Upper lobe of right lung (tissue), 1 donor: ENCODE results near the gene ZNF432. TPM values are rescaled to one million over a fixed set of nuclear protein-coding genes. Genes with fewer than 3 reads are reported as not detected.

Source experiments
- ATAC-seq: fragments of 200-7000 bp; cut with Tn5 transposase; one replicate; pipeline ENCODE4 v1.9.1; 2020; ENCODE audit warnings: mild to moderate bottlenecking, moderate library complexity
- DNase-seq: peaks from one replicate; pipeline ENCODE4 v3.0.0-alpha.2; 2020
- H3K27ac ChIP-seq: fragments of 200-600 bp; one replicate; pipeline ENCODE4 v1.8.0; 2022
- H3K27me3 ChIP-seq: fragments of 200-600 bp; one replicate; pipeline ENCODE4 v1.8.0; 2022; ENCODE audit warnings: mild to moderate bottlenecking
- H3K36me3 ChIP-seq: fragments of 200-600 bp; one replicate; pipeline ENCODE4 v1.8.0; 2022
- H3K4me1 ChIP-seq: fragments of 200-600 bp; one replicate; pipeline ENCODE4 v1.8.0; 2022
- H3K4me3 ChIP-seq: fragments of 200-600 bp; one replicate; pipeline ENCODE4 v1.8.0; 2022; ENCODE audit warnings: mild to moderate bottlenecking
- H3K9me3 ChIP-seq: fragments of 200-600 bp; one replicate; pipeline ENCODE4 v1.8.0; 2022
- intact Hi-C: fragments of 100-400 bp; cut with DNase I; formaldehyde crosslinking; loops from one replicate; pipeline ENCODE4 v1.11.0; 2022
- total RNA-seq: library from RNA; stranded (reverse); fragmentation: NEBNext Ultra II Directional; extraction: Animal tissue kit (Norgen Biotek cat#: 25700); gene quantifications from one replicate; pipeline ENCODE4 v1.2.1, GENCODE V29; 2021
- TF ChIP-seq, protein P1 (sequence below): fragments of 200-600 bp; IDR thresholded peaks from one replicate; pipeline ENCODE4 v1.8.0; 2022; ENCODE audit warnings: antibody characterized with exemption
- donor health status: DM: no; HTN: yes; CAD: no; lungs with severe emphysema.

The ZNF432 gene
- total RNA-seq, 1 donor from 2014 or later = 14.3 TPM

DNA sequence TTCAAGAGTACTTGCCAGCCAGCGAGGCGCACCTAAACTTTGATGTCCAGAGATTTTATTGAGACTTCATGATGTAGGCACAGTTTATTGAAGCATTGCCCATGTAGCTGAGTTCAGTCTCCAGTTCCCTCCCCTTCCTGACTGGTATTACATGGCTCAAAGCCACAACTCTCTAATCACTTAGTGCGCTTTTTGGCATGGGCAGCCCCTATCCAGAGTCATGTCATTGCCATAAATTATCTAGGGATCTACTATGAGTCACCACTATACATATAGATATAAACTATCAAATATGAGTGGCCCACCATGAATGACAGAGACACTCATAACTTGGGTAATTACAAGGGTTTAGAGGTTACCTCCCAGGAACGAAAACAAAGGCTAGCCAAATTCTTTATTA, 28.1 kb downstream of the ZNF432 start:
- Histone ChIP-seq H3K27ac (no peak overlapping the region), H3K4me1 (no peaks in the 10 kb centered on the region), H3K27me3 (no peaks in the 10 kb centered on the region), H3K4me3 (no peak overlapping the region), H3K9me3 (peaks cover 53% of the 10 kb centered on the region), H3K36me3 (peaks cover 57% of the 10 kb centered on the region)
- TF ChIP-seq, protein P1, sequence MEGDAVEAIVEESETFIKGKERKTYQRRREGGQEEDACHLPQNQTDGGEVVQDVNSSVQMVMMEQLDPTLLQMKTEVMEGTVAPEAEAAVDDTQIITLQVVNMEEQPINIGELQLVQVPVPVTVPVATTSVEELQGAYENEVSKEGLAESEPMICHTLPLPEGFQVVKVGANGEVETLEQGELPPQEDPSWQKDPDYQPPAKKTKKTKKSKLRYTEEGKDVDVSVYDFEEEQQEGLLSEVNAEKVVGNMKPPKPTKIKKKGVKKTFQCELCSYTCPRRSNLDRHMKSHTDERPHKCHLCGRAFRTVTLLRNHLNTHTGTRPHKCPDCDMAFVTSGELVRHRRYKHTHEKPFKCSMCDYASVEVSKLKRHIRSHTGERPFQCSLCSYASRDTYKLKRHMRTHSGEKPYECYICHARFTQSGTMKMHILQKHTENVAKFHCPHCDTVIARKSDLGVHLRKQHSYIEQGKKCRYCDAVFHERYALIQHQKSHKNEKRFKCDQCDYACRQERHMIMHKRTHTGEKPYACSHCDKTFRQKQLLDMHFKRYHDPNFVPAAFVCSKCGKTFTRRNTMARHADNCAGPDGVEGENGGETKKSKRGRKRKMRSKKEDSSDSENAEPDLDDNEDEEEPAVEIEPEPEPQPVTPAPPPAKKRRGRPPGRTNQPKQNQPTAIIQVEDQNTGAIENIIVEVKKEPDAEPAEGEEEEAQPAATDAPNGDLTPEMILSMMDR = no peak
- intact Hi-C loops = no loop called here
- DNase-seq (no peak), ATAC-seq (no peak)

DNA sequence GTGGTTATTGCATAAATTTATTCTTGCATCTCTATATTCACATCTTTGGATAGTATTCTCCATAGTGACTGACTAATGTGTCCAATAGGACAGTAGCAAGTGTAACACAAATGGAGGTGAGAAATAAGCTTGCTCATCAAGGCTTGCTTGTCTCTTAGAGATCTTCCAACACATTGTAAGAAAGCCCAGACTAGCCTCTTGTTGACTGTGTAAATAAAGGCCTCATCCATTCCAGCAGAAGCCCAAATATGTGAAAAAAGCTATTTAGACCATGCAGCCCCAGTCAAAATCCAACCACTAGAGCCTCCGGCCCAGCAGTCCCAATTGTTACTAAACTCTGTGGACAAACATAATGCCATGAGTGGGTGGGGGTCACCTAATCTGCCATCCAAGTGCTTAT, 38.0 kb downstream of the ZNF432 start:
- TF ChIP-seq, protein P1 = no peak
- intact Hi-C loops = no loop called here
- no peak for ATAC-seq

DNA sequence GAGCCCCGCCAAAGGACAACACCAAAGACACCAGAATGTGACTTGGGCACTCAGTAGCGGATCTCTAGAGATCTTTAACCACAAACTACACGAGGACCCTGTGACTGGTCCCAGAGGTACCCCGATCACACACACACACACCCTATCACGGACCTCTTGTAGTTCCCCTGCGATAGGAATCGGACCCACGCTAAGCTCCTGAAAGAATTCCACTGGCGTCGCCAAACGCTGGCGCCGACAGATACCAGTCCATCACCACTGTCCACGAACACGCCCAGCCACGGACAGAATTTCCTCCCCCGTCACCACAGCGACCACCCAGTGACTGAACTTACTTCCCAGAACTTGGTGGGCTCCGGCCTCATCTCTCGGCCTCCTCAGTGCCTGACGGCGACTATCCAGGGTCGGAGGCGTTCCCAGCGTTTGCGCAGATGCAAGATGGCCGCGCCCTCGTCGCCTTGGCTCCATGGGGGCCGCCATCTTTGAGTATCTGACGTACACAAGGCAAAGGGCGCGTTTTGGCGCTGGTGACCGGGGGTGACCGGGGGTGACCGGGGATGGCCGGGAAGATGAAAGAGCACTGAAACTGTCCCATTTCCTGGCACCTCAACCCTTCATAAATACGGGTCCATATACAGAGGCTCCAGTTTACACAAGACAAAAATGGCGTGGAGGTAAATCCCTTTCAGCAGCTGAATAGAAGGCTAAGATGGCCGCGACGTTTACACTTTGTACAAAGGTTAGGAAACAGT, 40.7 kb downstream of the ZNF432 start, which contains the start of gene ZNF615:
ZNF615 (minus strand) TSS at position 406 of the 752 bp plus-strand sequence. CDS start 4,500 bp downstream, outside the sequence.
- H3K9me3 ChIP-seq = no peaks in the 10 kb centered on the region

More for the DNA sequence above, 38.0 kb downstream of the ZNF432 start:
- no peak overlapping the region for H3K27ac ChIP-seq
- H3K27me3 ChIP-seq = no peaks in the 10 kb centered on the region
- no peaks in the 10 kb centered on the region for H3K36me3 ChIP-seq
- peaks cover 4% of the 10 kb centered on the region for H3K4me1 ChIP-seq
- peaks cover 3% of the 10 kb centered on the region for H3K9me3 ChIP-seq
- no peak for DNase-seq
- H3K4me3 ChIP-seq = no peak overlapping the region

DNA sequence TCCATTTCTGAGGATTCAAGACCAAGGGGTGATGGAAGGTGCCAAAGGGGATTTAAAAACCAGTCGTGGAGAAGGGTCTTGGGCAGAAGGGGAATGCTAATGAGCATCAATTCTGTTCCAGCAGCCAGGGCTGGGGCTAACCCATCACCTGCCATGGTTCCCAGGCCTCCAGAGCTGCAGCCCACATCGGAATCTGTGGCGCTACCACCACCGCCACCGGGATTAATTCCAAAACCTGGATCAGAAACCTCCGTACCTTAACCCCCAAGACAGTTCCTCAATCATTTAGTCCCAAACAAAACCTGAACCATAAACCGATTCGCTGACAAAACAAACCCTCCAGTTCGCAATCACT, 41.2 kb downstream of the ZNF432 start:
- Histone ChIP-seq H3K4me1 (peaks cover 4% of the 10 kb centered on the region), H3K36me3 (peaks cover 5% of the 10 kb centered on the region), H3K9me3 (no peaks in the 10 kb centered on the region), H3K27me3 (no peaks in the 10 kb centered on the region), H3K27ac (peak overlapping the region; percentile 90), H3K4me3 (peak overlapping the region; percentile 76)
- TF ChIP-seq, protein P1 = no peak
- ATAC-seq = no peak
- intact Hi-C loops = no loop called here
- no peak for DNase-seq

More for the DNA sequence above, 40.7 kb downstream of the ZNF432 start, which contains the start of gene ZNF615:
- intact Hi-C loops = no loop called here
- Histone ChIP-seq H3K27me3 (no peaks in the 10 kb centered on the region), H3K27ac (peak within 1 kb of the TSS; percentile 90), H3K4me1 (peaks cover 4% of the 10 kb centered on the region), H3K4me3 (peak within 1 kb of the TSS; percentile 76), H3K36me3 (peaks cover under 1% of the 10 kb centered on the region)
- ATAC-seq (peak; percentile 99), DNase-seq (peak; percentile 94)
- TF ChIP-seq, protein P1 = no peak

DNA sequence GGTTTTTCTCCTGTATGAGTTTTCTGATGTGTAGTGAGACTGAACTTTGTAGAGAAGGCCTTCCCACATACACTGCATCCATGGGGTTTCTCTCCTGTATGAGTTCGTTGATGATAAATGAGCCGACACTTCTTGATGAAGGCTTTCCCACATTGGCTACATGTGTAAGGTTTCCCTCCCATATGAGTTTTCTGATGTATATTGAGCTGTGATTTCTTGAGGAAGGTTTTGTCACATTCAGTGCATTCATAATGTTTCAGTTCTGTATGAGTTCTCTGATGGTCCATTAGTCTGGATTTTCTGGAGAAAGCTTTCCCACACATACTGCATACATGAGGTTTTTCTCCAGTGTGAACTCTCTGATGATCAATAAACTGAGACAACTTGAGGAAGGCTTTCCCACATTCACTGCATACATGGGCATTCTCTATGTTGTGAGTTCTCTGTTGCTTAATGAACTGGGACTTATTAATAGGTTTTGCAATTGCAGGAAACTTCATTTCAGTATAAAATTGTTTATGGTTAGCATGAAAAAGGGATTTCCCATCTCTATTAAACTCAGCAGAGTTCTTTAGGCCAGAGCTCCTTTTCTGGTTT, 54.5 kb downstream of the ZNF432 start:
- Histone ChIP-seq H3K36me3 (peaks cover 47% of the 10 kb centered on the region), H3K9me3 (peaks cover 91% of the 10 kb centered on the region), H3K27ac (no peak overlapping the region), H3K27me3 (no peaks in the 10 kb centered on the region), H3K4me3 (no peak overlapping the region), H3K4me1 (no peaks in the 10 kb centered on the region)
- no peak for DNase-seq
- TF ChIP-seq, protein P1 = no peak
- intact Hi-C loops = no loop called here
- ATAC-seq = no peak
